Smooth muscle cell (in vitro differentiated cells): Measurements from ENCODE around the gene ATP5F1D. TPM values are rescaled to one million over a fixed set of nuclear protein-coding genes. Genes with fewer than 3 reads are reported as not detected.
A peak's percentile ranks its signal among the peaks of the same experiment; 100 is the strongest.
"Not testable (repeated sequence)": the region's sequence is repeated elsewhere in the genome, so short reads cannot be mapped to it uniquely, and the experiment has no call there.

Source experiments
- DNase-seq: peaks from one replicate; lab custom pipeline; 2025; ENCODE audit not compliant: unreplicated experiment; lab: John Stamatoyannopoulos, UW
- H2AFZ ChIP-seq: fragments of 200-600 bp; sonication (generic); 2 replicates; pipeline ENCODE4 v1.6.0; 2016; ENCODE audit warnings: antibody characterized with exemption, low read depth, mild to moderate bottlenecking
- H3F3A ChIP-seq: fragments of 200-600 bp; sonication (generic); 2 replicates; pipeline ENCODE4 v1.6.0; 2017; ENCODE audit warnings: antibody characterized with exemption, low read depth
- H3K27ac ChIP-seq: fragments of 200-600 bp; sonication (generic); 2 replicates; pipeline ENCODE4 v1.5.1; 2016; ENCODE audit warnings: low read depth, mild to moderate bottlenecking
- H3K27me3 ChIP-seq: fragments of 200-600 bp; sonication (generic); 2 replicates; pipeline ENCODE4 v1.6.1; 2016; ENCODE audit warnings: low read depth, mild to moderate bottlenecking
- H3K36me3 ChIP-seq: fragments of 200-600 bp; sonication (generic); 2 replicates; pipeline ENCODE4 v1.5.1; 2016; ENCODE audit warnings: low read depth
- H3K4me1 ChIP-seq: fragments of 200-600 bp; sonication (generic); 2 replicates; pipeline ENCODE4 v1.5.1; 2016; ENCODE audit warnings: low read depth
- H3K4me2 ChIP-seq: fragments of 200-600 bp; sonication (generic); 2 replicates; pipeline ENCODE4 v1.6.0; 2016; ENCODE audit warnings: mild to moderate bottlenecking
- H3K4me3 ChIP-seq: fragments of 200-600 bp; sonication (generic); 2 replicates; pipeline ENCODE4 v1.5.1; 2016; ENCODE audit warnings: mild to moderate bottlenecking
- H3K79me2 ChIP-seq: fragments of 200-600 bp; sonication (generic); 2 replicates; pipeline ENCODE4 v1.6.0; 2016; ENCODE audit warnings: low read depth, mild to moderate bottlenecking
- H3K9ac ChIP-seq: fragments of 200-600 bp; sonication (generic); 2 replicates; pipeline ENCODE4 v1.6.0; 2016; ENCODE audit warnings: low read depth
- H3K9me3 ChIP-seq: fragments of 200-600 bp; sonication (generic); replicated peaks from 2 replicates; pipeline ENCODE4 v1.5.1; 2016; ENCODE audit warnings: low read depth
- H4K20me1 ChIP-seq: fragments of 200-600 bp; sonication (generic); 2 replicates; pipeline ENCODE4 v1.6.0; 2016; ENCODE audit warnings: low read depth
- WGBS: methylation state at CpG from one replicate; pipeline ENCODE4 v1.1.7; 2016; ENCODE audit warnings: low lambda C conversion rate; 5-methylcytosine and 5-hydroxymethylcytosine counted together
- polyA plus RNA-seq: library from polyadenylated mRNA; unstranded; fragments of >200 nt; fragmentation: Nextera tagmentation; extraction: Ambion mirVana; gene quantifications from 2 replicates; pipeline ENCODE4 v1.2.1, GENCODE V29; 2016
- total RNA-seq: library from RNA; depleted of rRNA; stranded (reverse); fragments of >200 nt; gene quantifications from 2 replicates; pipeline ENCODE4 v1.2.3, GENCODE V29; 2014
- TF ChIP-seq, protein P1 (sequence below): fragments of 200-600 bp; sonication (generic); IDR thresholded peaks from 2 replicates; pipeline ENCODE4 v1.5.1; 2017; ENCODE audit warnings: borderline replicate concordance, mild to moderate bottlenecking, antibody characterized with exemption; ENCODE audit not compliant: insufficient read depth, poor library complexity, severe bottlenecking

The ATP5F1D gene
- total RNA-seq (29.1 and 68.8 TPM in 2 replicates), polyA plus RNA-seq (265 and 272 TPM in 2 replicates)

DNA sequence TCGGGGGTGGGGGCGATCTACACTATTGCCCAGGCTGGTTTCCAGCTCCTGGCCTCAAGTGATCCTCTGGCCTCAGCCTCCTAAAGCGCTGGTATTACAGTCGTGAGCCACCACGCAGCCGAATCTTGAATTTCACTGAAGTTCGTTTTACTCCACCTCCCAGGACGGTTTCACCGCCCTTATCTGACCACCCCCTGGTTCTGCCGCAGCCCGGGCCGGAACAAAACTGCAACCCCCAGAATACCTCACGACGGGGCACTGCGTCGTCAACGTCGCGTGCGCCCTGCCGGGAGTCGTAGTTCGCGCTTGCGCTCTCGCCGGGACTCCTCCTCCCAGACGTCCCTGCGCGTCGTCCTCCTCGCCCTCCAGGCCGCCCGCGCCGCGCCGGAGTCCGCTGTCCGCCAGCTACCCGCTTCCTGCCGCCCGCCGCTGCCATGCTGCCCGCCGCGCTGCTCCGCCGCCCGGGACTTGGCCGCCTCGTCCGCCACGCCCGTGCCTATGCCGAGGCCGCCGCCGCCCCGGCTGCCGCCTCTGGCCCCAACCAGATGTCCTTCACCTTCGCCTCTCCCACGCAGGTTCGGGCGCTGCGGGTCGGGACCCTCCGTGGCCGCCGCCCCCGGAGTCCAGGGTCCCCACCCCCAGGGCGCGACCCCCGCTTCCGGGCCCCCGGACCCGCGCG lies at the start of gene ATP5F1D:
Gene ATP5F1D (plus strand): TSS at position 335 of the 679 bp plus-strand sequence. CDS start 100 bp downstream, at position 435.
- Histone ChIP-seq H2AFZ (peak within 1 kb of the TSS; percentile 79), H3K36me3 (no peaks in the 10 kb centered on the region), H3K4me3 (peak within 1 kb of the TSS; percentile 75), H3K27ac (peak within 1 kb of the TSS; percentile 36), H3K4me2 (peak within 1 kb of the TSS; percentile 94), H4K20me1 (peaks cover 13% of the 10 kb centered on the region), H3F3A (peaks cover 19% of the 10 kb centered on the region), H3K9me3 (no peaks in the 10 kb centered on the region), H3K79me2 (peaks cover 21% of the 10 kb centered on the region), H3K4me1 (peaks cover 11% of the 10 kb centered on the region), H3K27me3 (no peaks in the 10 kb centered on the region), H3K9ac (peak within 1 kb of the TSS; percentile 85)
- peak; percentile 72 for DNase-seq
- 2% methylated on average over 60 of the region's 79 CpGs for WGBS
- TF ChIP-seq, protein P1, sequence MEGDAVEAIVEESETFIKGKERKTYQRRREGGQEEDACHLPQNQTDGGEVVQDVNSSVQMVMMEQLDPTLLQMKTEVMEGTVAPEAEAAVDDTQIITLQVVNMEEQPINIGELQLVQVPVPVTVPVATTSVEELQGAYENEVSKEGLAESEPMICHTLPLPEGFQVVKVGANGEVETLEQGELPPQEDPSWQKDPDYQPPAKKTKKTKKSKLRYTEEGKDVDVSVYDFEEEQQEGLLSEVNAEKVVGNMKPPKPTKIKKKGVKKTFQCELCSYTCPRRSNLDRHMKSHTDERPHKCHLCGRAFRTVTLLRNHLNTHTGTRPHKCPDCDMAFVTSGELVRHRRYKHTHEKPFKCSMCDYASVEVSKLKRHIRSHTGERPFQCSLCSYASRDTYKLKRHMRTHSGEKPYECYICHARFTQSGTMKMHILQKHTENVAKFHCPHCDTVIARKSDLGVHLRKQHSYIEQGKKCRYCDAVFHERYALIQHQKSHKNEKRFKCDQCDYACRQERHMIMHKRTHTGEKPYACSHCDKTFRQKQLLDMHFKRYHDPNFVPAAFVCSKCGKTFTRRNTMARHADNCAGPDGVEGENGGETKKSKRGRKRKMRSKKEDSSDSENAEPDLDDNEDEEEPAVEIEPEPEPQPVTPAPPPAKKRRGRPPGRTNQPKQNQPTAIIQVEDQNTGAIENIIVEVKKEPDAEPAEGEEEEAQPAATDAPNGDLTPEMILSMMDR, result no peak

DNA sequence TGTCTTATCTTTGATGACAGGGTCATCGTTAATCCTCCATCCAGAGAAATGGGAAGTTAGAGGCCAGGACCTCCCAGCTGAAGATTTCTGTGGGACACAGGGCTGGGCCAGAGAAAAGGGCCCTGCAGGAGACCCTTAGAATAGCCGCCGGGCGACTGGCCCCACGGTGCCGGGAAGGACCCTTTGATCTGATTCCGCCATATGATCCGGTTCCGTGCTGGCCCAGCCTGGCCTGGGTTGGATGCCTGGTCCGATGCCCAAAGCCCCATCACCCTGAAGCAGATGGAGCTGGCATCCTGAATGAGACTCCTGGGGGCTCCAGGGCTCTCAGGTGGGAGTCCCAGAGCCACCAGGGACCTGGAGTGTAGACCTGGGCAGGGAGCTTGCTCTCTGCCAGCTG lies 42.0 kb upstream of the ATP5F1D start:
- no peaks in the 10 kb centered on the region for H3K79me2 ChIP-seq
- WGBS, result 92% methylated on average over 10 of the region's 10 CpGs
- no peaks in the 10 kb centered on the region for H3K9me3 ChIP-seq
- H3K27me3 ChIP-seq, result no peaks in the 10 kb centered on the region
- H3K36me3 ChIP-seq, result no peaks in the 10 kb centered on the region
- no peak for DNase-seq
- no peak overlapping the region for H2AFZ ChIP-seq
- TF ChIP-seq, protein P1, result no peak
- no peaks in the 10 kb centered on the region for H4K20me1 ChIP-seq
- no peaks in the 10 kb centered on the region for H3K4me1 ChIP-seq
- peaks cover 13% of the 10 kb centered on the region for H3F3A ChIP-seq
- no peak overlapping the region for H3K4me3 ChIP-seq
- H3K4me2 ChIP-seq, result no peak overlapping the region
- H3K9ac ChIP-seq, result no peak overlapping the region
- no peak overlapping the region for H3K27ac ChIP-seq

DNA sequence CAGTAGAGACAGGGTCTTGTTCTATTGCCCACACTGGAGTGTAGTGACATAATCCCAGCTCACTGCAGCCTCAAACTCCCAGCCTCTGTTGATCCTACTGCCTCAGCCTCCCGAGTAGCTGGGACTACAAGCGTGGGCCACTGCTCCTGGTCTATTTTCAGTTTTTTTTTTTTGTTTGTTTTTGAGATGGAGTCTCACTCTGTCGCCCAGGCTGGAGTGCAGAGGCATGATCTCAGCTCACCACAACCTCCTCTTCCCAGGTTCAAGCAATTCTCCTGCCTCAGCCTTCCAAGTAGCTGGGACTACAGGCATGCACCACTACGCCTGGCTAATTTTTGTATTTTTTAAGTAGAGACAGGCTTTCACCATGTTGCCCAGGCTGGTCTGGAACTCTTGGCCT lies 40.9 kb upstream of the ATP5F1D start:
- H3K4me2 ChIP-seq, H3K4me3 ChIP-seq, H2AFZ ChIP-seq, H3K9ac ChIP-seq, H3K27ac ChIP-seq, H3K4me1 ChIP-seq, H3K27me3 ChIP-seq, H3K9me3 ChIP-seq, H3K36me3 ChIP-seq, H4K20me1 ChIP-seq, H3K79me2 ChIP-seq, DNase-seq: not testable (repeated sequence)
- 73% methylated on average over 4 of the region's 4 CpGs for WGBS
- H3F3A ChIP-seq, result peaks cover 13% of the 10 kb centered on the region

DNA sequence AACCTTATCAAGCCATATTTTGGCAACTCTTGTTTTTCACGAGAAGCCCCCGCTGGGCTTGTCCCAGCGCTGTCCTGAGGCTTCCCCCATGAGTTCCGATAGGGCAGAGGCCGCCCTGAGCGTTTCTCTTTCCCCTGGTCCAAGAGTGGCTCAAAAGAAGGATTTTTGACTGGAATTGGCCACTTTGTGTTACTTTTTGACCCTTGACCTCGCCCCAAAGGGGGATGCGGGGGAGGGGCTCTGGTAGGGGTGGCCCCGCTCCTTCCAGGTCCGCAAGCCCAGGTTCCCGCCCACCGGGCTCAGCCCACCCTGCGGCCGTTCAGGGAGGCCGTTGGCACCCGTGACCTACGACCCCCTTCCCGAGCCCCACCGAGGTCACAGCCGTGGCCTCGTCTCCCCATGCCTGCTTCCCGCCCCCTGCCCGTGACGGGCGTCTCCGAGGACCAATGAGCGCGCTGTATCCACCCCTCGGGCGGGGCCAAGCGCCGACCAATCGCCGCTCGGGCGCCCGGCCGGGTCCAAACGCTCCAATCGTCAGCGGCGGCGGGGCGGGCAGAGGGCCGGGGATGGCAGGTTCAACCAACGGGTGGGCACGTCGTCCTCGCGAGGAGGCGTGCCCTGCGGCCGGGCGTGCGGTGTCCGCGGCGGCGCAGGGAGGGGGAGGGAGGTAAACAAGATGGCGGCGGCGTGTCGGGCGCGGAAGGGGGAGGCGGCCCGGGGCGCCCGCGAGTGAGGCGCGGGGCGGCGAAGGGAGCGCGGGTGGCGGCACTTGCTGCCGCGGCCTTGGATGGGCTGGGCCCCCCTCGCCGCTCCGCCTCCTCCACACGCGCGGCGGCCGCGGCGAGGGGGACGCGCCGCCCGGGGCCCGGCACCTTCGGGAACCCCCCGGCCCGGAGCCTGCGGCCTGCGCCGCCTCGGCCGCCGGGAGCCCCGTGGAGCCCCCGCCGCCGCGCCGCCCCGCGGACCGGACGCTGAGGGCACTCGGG lies 36.1 kb upstream of the ATP5F1D start, which contains the start of gene STK11:
Gene STK11 (plus strand): TSS at position 665 of the 986 bp plus-strand sequence. CDS start 1,136 bp downstream, outside the sequence.
- Histone ChIP-seq H2AFZ (peak within 1 kb of the TSS; percentile 70), H3F3A (peaks cover 25% of the 10 kb centered on the region), H3K9me3 (no peaks in the 10 kb centered on the region), H3K4me3 (peak within 1 kb of the TSS; percentile 88), H3K9ac (peak within 1 kb of the TSS; percentile 77), H3K27me3 (no peaks in the 10 kb centered on the region), H4K20me1 (peaks cover 29% of the 10 kb centered on the region), H3K4me2 (peak within 1 kb of the TSS; percentile 99), H3K79me2 (peaks cover 43% of the 10 kb centered on the region), H3K4me1 (peaks cover 24% of the 10 kb centered on the region), H3K27ac (peak within 1 kb of the TSS; percentile 46), H3K36me3 (no peaks in the 10 kb centered on the region)
- TF ChIP-seq, protein P1, result no peak
- 9% methylated on average over 43 of the region's 114 CpGs for WGBS
- peak; percentile 94 for DNase-seq
